GM18868 (cell line): ENCODE results near the gene GFPT1.

ENCODE experiments used
- ATAC-seq: cut with Tn5 transposase; IDR thresholded peaks from one replicate; pipeline ENCODE4 v1.9.1; 2021; ENCODE audit warnings: mild to moderate bottlenecking, moderate library complexity; ENCODE audit not compliant: unreplicated experiment

Gene GFPT1

GRCh38 chr2:69292256-69292655, 94.8 kb downstream of the GFPT1 start:
- no peak for ATAC-seq

- ATAC-seq: no peak
Measured at GRCh38 chr2:69291721-69292120, 95.3 kb downstream of the GFPT1 start.

GRCh38 chr2:69291004-69291650, 95.9 kb downstream of the GFPT1 start:
- no peak for ATAC-seq

- ATAC-seq: no peak
Measured at GRCh38 chr2:69288429-69288828, 98.6 kb downstream of the GFPT1 start.

GRCh38 chr2:69287544-69287943, 99.5 kb downstream of the GFPT1 start:
- no peak for ATAC-seq

- no peak for ATAC-seq
Measured at GRCh38 chr2:69285379-69285894, 101.6 kb downstream of the GFPT1 start.

GRCh38 chr2:69280796-69281412, 106.1 kb downstream of the GFPT1 start:
- no peak for ATAC-seq

GRCh38 chr2:69279931-69280681, 106.9 kb downstream of the GFPT1 start:
- ATAC-seq: no peak

GRCh38 chr2:69279211-69279610, 107.8 kb downstream of the GFPT1 start:
- no peak for ATAC-seq

- no peak for ATAC-seq
Measured at GRCh38 chr2:69278366-69278765, 108.7 kb downstream of the GFPT1 start.

GRCh38 chr2:69275490-69275889, 111.5 kb downstream of the GFPT1 start:
- no peak for ATAC-seq

GRCh38 chr2:69272803-69273471, 114.1 kb downstream of the GFPT1 start:
- no peak for ATAC-seq

GRCh38 chr2:69271831-69272257, 115.2 kb downstream of the GFPT1 start:
- no peak for ATAC-seq
